Natural killer cell treated with Interleukin-12 subunit alpha and Interleukin-12 subunit beta and Interleukin-15 and Interleukin-18, amount 100 ng/mL, for 72 hours (primary cell): ENCODE results near the gene AP3B2. TPM values are rescaled to one million over a fixed set of nuclear protein-coding genes. Genes with fewer than 3 reads are reported as not detected.
"Not testable (repeated sequence)": the region's sequence is repeated elsewhere in the genome, so short reads cannot be mapped to it uniquely, and the experiment has no call there.

Source experiments
- ATAC-seq, 2 donors: fragments of 150-1000 bp; cut with Tn5 transposase in 1 of 2; sonication (Bioruptor Pico), chemical (Tn5 transposase) in 1 of 2; 2 replicates each; pipeline ENCODE4 v1.10.0; 2021
- DNase-seq: peaks from one replicate; pipeline ENCODE4 v3.0.0; 2022; ENCODE audit warnings: low spot score
- H3K27ac Mint-ChIP-seq, 2 donors: 1 replicate in 1 of 2; 2 replicates in 1 of 2; pipeline ENCODE4 v1.8.0; 2022; ENCODE audit warnings: mixed read lengths in 2 of 2, mild to moderate bottlenecking in 1 of 2, moderate library complexity in 1 of 2
- H3K27me3 Mint-ChIP-seq, 2 donors: 1 replicate in 1 of 2; 2 replicates in 1 of 2; pipeline ENCODE4 v1.8.0; 2022; ENCODE audit warnings: mixed read lengths in 2 of 2
- H3K36me3 Mint-ChIP-seq: one replicate; pipeline ENCODE4 v1.8.0; 2022; ENCODE audit warnings: mixed read lengths
- H3K4me1 Mint-ChIP-seq, 2 donors: 1 replicate in 1 of 2; 2 replicates in 1 of 2; pipeline ENCODE4 v1.8.0; 2022; ENCODE audit warnings: low read depth in 2 of 2, mixed read lengths in 2 of 2, mild to moderate bottlenecking in 1 of 2
- H3K4me3 Mint-ChIP-seq: one replicate; pipeline ENCODE4 v1.8.0; 2022; ENCODE audit warnings: mixed read lengths
- H3K9me3 Mint-ChIP-seq: 2 replicates; pipeline ENCODE4 v1.8.0; 2022; ENCODE audit warnings: mixed read lengths
- total RNA-seq, 2 donors: library from RNA; stranded (reverse); gene quantifications; one replicate each; pipeline ENCODE4 v1.2.3, GENCODE V29; 2022

Gene AP3B2
- total RNA-seq, 2 donors from 2014 or later = 1.1 to 1.4 TPM

DNA sequence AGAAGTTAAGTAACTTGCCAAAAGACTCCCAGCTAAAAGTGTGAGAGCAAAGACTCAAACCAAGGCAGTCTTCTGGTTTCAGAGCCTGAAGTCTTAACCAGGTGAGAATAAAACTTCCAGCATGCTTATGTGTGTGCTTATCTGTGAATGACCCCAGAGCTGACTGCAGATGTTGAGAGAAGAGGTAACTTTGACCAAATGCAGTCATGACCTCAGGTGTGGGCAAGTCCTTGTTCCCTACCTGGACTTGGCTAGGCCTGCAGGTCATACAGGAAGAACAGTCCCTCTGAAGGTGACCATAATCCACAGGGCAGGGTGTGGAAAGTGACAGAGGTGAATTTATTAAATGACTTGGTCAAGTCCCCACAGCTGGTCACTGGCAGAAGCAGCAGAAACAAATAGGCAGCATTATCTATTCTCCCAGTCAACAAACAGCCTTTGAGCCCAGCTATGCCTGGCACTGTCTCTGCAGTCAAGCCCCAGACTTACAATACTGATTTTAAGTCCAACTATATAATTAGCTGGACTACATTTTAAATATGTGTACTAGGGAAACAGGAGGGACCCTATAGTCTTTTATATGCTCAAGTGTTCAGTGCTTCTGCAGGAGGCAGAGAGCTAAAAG lies 59.5 kb downstream of the AP3B2 start:
- DNase-seq = no peak
- Mint-ChIP-seq H3K4me1 (peaks cover 0 to 2% of the 10 kb centered on the region in 2 donors), H3K36me3 (no peaks in the 10 kb centered on the region), H3K27me3 (peaks cover 24 to 25% of the 10 kb centered on the region in 2 donors), H3K9me3 (no peaks in the 10 kb centered on the region), H3K27ac (no peak overlapping the region), H3K4me3 (no peak overlapping the region)
- ATAC-seq = no peak

DNA sequence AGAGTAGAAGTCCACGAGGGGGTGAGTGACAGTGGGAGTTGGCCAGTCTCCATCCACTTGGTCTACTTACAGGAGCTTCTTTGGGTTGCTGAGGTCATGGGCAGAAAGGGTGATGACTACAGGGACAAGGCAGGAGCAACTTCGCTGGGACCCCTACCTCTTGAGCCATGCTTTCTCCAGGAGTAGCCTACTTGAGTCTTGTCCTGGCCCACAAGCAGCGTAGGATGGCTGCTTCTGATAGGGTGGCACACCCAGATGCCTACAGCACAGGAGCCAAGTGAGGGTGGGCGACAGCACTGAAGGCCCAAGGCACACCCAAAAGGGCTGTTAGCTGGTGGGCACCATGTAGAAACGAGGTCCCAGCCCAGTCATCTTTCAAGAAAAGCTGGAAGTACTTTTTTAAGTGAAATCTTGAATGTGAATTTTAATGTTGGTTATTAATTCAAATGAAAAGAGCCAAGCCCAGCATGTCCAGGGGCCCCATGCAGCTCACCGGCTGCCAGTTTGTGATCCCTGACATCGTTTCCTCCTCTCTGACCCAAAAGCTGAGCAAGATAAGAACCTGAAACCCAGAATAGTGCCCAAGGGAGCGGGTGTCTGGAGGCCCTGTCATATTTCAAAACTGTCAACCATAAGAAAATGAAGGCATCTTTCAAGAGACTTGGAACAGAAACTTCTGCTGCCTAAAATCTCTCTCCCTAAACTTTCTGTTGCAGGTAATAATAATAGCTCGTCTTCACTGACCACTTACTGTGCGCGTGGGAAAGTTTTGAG lies 60.3 kb downstream of the AP3B2 start:
- no peaks in the 10 kb centered on the region for H3K9me3 Mint-ChIP-seq
- peaks cover 30 to 31% of the 10 kb centered on the region in 2 donors for H3K27me3 Mint-ChIP-seq
- DNase-seq = no peak
- no peak for ATAC-seq
- H3K4me1 Mint-ChIP-seq = peaks cover 0 to 2% of the 10 kb centered on the region in 2 donors
- no peak overlapping the region for H3K27ac Mint-ChIP-seq
- H3K4me3 Mint-ChIP-seq = peak overlapping the region; percentile 1
- H3K36me3 Mint-ChIP-seq = no peaks in the 10 kb centered on the region

DNA sequence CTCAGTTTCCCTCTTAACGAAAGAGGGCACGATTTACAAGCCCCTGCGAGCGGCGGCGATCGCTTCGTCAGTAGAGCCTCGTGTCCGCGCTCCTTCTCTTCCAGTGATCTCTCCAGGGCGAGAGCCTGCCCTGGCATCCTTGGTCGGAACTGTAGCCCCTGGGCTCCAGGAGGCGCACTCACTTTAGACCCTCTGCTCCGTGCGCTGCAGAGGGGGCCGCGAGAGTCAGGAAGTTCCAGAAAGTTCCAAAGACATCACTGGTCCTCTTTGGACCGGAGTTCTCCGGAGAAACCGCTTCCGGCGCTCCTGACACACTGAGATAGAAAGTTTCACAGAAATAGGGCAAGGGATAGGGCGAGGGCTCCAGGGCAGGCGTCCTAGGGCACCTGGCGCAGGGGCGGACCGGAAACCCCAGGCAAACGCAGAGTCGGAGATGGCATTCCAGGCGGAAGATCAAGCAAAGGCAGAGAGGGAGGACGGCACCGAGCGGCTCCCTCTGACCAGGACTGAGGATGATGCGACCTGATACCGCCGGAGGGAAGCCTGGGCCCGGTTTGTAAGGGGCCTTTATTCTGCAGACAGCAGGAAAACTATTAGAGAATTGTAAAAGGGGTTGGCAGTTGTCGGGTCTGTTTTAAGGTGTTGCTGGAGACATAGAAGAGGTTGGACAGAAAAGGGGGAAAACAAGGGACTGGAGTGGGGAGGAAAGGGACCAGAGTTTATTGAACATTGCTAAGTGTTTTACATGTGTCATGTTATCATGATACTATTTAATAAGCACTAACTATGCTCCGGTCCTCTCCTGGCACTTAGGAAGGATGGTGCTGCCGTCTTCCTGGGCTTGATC lies 61.2 kb downstream of the AP3B2 start:
- H3K4me3 Mint-ChIP-seq = peak overlapping the region; percentile 1
- no peaks in the 10 kb centered on the region for H3K36me3 Mint-ChIP-seq
- ATAC-seq (no peak), DNase-seq (no peak)
- H3K9me3 Mint-ChIP-seq = no peaks in the 10 kb centered on the region
- peaks cover 0 to 2% of the 10 kb centered on the region in 2 donors for H3K4me1 Mint-ChIP-seq
- peaks cover 34 to 37% of the 10 kb centered on the region in 2 donors for H3K27me3 Mint-ChIP-seq
- H3K27ac Mint-ChIP-seq = no peak overlapping the region

DNA sequence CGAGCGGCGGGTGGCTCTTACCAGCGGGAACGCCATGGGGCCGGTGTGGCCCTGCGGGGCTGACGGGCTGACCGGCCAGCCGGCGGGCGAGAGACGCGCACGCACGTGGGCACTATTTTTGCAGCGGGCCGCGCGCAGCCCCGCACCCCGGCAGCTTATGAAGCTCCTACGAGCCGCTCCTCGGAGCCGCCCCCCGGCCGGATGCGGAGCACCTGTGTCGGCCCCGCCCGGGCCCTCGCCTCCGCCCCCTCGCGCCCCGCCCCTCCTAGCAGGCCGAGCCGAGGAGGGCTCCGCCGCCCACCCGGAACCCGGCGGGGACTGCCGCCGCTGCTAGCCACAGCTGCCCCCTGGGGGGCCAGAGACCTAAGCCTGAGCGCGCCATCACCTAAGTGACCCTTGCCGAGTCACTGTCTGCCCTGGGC lies 61.8 kb downstream of the AP3B2 start:
- Mint-ChIP-seq H3K4me3 (no peak overlapping the region), H3K36me3 (no peaks in the 10 kb centered on the region), H3K9me3 (no peaks in the 10 kb centered on the region), H3K27me3 (peaks cover 32% of the 10 kb centered on the region in 2 donors), H3K27ac (no peak overlapping the region), H3K4me1 (peaks cover 0 to 2% of the 10 kb centered on the region in 2 donors)
- no peak for DNase-seq
- peak; percentile 55 to 62 for ATAC-seq

DNA sequence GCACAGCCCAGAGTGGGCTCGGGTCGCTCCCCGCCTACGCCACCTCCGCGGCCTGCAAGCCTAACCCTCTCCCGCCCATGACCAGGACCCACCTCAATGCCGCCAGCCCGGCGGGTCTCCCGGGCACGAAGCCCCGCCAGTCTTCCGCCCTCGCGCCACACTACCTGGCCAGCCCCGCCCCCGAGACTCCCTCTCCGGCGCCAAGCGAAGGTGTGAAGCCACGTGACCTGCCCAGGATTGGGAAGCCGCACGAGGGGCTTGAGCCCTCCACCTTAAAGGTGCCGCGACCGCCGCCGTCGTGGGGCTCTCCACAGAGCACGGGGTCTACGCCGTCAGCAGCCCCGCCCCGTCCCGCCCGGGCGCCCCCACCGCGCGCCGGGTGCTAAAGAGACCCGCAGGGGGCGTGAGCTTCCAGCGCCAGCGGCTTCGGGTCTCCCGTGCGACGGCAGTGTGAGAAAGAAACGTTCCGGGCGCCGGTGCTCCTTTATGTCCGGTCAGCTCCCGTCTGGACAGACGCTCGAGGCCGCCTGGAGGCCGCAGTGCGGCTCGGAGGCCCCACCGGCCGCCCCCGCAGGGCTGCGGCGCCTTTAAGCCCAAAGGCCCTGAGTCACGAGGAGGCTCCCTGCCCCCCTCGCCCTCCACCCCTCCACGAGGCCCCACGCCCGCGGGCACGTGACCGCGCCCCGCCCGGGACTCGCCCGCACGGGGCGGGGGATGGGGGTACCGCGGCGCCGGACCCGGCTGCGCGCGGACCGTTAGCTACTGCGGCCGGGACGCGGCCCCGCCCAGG lies 62.4 kb downstream of the AP3B2 start, which contains the start of gene CPEB1:
Gene CPEB1, minus strand, starts transcription at position 319 of the 790 bp plus-strand sequence. CDS start 18,904 bp downstream, outside the sequence.
- Mint-ChIP-seq H3K36me3 (no peaks in the 10 kb centered on the region), H3K9me3 (no peaks in the 10 kb centered on the region), H3K27ac (no peak within 1 kb of the TSS), H3K4me1 (peaks cover 0 to 2% of the 10 kb centered on the region in 2 donors), H3K27me3 (peaks cover 26 to 28% of the 10 kb centered on the region in 2 donors), H3K4me3 (peak within 1 kb of the TSS; percentile 45)
- ATAC-seq (peak; percentile 53 to 62), DNase-seq (no peak)

DNA sequence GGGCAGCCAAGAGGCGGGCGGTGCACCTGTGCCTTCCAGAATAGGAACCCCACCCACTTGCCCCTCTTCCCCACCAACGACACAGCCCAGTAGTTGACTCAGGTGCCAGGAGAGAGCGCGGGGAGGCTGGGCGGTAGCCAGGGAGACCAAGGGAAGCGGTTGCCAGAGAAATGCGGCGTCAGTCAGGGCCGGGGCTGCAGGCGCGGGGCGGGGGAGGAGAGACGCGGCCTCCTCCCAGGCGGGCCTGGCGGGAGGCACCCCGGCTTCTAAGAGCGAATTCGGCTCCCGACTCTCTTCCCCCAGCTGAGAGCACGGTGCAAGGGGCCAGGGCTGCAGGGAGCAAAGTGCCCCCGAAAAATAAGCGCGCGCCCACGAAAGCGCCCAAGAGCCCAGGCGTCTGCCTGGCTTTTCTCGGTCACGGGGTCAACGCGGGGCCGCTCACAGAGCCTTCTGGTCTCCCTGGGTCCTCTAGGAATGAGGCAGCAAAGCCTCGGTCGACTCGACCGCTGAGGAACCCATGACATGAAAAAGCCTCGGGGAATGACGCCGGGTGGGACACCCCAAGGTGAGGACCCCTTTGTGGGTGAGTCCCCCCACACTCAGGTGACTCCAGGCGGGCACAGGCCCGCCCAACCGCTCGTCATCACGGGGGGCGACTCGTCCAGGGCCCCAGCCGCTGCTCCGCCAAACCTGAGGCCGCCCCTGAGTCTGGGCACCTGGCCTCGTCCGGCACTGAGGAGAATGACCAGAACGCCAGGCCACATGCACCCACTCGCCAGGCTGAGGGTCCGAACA lies 63.2 kb downstream of the AP3B2 start:
- no peaks in the 10 kb centered on the region for H3K9me3 Mint-ChIP-seq
- H3K4me1 Mint-ChIP-seq = peaks cover 0 to 2% of the 10 kb centered on the region in 2 donors
- no peak overlapping the region for H3K27ac Mint-ChIP-seq
- ATAC-seq = no peak
- DNase-seq = no peak
- peaks cover 24 to 25% of the 10 kb centered on the region in 2 donors for H3K27me3 Mint-ChIP-seq
- H3K36me3 Mint-ChIP-seq = no peaks in the 10 kb centered on the region
- H3K4me3 Mint-ChIP-seq = peak overlapping the region; percentile 45

DNA sequence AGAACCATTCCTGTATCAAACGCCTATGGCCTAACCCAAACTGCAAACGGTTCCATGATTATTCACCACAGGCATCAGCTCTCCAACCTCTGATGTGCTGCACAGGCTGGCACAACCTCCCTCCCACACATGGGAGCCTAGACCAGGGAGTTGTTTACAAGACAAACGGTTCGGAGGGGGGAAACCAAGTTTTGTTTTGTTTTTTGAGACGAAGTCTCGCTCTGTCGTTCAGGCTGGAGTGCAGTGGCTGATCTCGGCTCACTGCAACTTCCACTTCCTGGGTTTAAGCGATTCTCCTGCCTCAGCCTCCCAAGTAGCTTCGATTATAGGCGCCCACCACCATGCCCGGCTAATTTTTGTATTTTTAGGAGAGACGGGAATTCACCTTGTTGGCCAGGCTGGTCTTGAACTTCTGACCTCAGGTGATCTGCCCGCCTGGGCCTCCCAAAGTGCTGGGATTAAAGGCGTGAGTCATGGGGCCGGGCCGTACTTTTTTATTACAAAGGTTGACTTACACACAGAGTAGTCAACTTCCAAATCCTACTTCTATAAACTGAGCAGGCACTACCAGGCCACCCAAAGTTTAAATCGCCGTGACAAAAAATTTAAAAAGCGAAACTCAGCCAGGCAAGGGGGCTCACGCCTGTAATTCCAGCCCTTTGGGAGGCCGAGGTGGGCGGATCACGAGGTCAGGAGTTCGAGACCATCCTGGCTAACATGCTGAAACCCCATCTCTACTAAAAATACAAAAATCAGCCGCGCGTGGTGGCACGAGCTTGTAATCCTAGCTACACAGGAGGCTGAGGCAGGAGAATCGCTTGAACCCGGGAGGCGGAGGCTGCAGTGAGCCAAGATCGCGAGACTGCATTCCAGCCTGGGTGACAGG lies 64.5 kb downstream of the AP3B2 start:
- H3K9me3 Mint-ChIP-seq, H3K4me1 Mint-ChIP-seq: not testable (repeated sequence)

DNA sequence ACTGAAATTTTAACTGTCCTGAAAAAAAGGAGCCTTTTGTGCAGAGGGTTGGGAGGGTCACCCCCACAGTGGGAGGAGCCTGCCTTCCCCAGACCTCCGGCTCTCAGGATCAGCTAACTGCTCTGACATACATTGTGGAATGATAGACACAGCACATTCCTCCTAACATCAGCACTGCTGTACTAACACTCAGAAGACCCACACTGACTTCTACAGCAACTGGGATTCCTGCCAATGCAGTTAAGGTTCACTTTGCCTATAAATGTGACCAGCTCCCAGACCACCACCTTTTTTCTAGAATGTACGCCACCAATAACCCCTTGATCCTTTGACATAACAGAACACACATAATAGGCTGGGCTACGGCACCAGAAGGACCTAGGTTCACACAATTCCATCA lies 65.7 kb downstream of the AP3B2 start:
- DNase-seq (no peak), ATAC-seq (no peak)
- Mint-ChIP-seq H3K9me3 (no peaks in the 10 kb centered on the region), H3K4me3 (no peak overlapping the region), H3K27ac (no peak overlapping the region), H3K36me3 (no peaks in the 10 kb centered on the region), H3K4me1 (peaks cover 0 to 2% of the 10 kb centered on the region in 2 donors), H3K27me3 (peaks cover 30 to 43% of the 10 kb centered on the region in 2 donors)

More for the DNA sequence above, 64.5 kb downstream of the AP3B2 start:
- H3K27me3 Mint-ChIP-seq = peaks cover 33 to 36% of the 10 kb centered on the region in 2 donors
- H3K4me3 Mint-ChIP-seq, H3K36me3 Mint-ChIP-seq, DNase-seq, H3K27ac Mint-ChIP-seq, ATAC-seq: not testable (repeated sequence)

DNA sequence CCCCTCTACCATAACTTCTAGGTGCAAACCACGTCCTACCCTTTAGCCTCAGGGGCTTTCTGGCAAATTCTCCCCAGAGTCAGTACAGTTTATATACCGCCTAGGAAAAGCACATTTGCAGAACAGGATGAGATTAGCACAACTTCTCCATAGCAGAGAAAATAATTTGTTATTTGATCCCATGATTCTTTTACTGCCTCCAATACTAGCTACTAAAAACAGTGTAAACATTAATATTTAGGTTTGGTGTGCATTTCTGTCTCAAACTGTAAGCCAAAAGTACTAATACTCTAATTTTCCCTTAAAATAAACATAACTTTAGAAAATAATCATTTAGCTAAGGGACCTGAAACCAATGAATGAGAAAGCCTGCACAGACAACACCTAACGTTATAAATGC lies 67.0 kb downstream of the AP3B2 start:
- H3K27me3 Mint-ChIP-seq = peaks cover 27 to 43% of the 10 kb centered on the region in 2 donors
- H3K4me1 Mint-ChIP-seq = peaks cover 0 to 2% of the 10 kb centered on the region in 2 donors
- no peaks in the 10 kb centered on the region for H3K36me3 Mint-ChIP-seq
- no peak for ATAC-seq
- DNase-seq = no peak
- no peaks in the 10 kb centered on the region for H3K9me3 Mint-ChIP-seq
- no peak overlapping the region for H3K27ac Mint-ChIP-seq
- H3K4me3 Mint-ChIP-seq = no peak overlapping the region

DNA sequence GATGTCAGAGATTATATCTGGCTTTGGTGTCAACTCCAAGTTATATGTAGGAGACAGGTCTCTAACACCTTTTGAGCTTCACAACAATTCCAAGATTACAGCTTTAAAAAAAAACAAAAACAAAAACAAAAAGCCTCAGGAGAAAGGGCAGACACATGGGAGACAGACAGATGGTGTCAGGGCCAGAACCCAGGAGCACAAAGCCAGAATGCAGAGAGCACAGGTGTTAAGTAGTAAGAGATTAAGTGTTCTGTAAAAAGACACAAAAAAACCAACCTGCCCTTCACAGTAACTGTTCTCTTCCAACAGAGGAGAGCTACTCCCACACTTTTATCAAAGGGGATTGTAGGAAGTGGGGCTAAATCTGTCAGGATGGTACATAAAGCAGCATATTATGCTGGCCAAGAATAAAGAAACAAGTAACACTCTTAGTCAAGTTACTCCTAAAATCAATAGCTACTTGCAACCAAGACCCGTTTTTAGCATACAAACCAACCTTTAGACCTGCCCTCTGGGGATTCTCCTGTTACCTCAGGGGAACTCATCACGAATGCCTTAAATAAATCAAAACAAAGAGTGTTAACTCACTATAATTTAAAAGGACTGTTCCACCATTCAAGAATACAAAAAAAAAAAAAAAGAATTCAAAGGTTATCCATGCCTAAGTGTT lies 68.4 kb downstream of the AP3B2 start:
- ATAC-seq = no peak
- no peak overlapping the region for H3K27ac Mint-ChIP-seq
- H3K36me3 Mint-ChIP-seq = no peaks in the 10 kb centered on the region
- no peaks in the 10 kb centered on the region for H3K9me3 Mint-ChIP-seq
- H3K4me3 Mint-ChIP-seq = no peak overlapping the region
- peaks cover 38 to 57% of the 10 kb centered on the region in 2 donors for H3K27me3 Mint-ChIP-seq
- peaks cover 0 to 2% of the 10 kb centered on the region in 2 donors for H3K4me1 Mint-ChIP-seq
- DNase-seq = no peak

DNA sequence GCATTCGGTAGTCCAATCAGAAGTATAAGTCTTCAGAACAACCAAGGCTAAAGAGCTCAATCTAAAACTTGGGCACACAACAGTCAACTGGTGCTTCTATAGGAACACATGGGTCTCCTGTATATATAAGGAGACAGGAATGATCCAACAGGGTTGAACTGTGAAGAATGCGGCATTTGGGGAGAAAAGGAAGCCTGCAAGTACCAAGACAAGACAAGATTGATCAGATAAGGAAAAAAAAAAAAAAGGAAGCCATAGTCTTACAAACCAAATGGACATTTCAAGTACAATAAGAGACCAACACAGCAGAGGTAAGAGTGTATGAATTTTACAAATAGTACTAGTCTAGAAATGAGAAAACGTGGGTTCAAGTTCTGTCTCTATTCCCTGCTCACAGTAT lies 69.0 kb downstream of the AP3B2 start:
- no peaks in the 10 kb centered on the region for H3K36me3 Mint-ChIP-seq
- no peak for DNase-seq
- H3K4me3 Mint-ChIP-seq = no peak overlapping the region
- H3K9me3 Mint-ChIP-seq = no peaks in the 10 kb centered on the region
- ATAC-seq = no peak
- no peak overlapping the region for H3K27ac Mint-ChIP-seq
- H3K27me3 Mint-ChIP-seq = peaks cover 38 to 63% of the 10 kb centered on the region in 2 donors
- no peaks in the 10 kb centered on the region for H3K4me1 Mint-ChIP-seq
